ENCODE results near the gene CLDN15. TPM values are rescaled to one million over a fixed set of nuclear protein-coding genes. Genes with fewer than 3 reads are reported as not detected.
"Not testable (repeated sequence)": the region's sequence is repeated elsewhere in the genome, so short reads cannot be mapped to it uniquely, and the experiment has no call there.

Gene CLDN15
- total RNA-seq, result 10 to 100 TPM; 26.6 to 30.1 TPM

DNA sequence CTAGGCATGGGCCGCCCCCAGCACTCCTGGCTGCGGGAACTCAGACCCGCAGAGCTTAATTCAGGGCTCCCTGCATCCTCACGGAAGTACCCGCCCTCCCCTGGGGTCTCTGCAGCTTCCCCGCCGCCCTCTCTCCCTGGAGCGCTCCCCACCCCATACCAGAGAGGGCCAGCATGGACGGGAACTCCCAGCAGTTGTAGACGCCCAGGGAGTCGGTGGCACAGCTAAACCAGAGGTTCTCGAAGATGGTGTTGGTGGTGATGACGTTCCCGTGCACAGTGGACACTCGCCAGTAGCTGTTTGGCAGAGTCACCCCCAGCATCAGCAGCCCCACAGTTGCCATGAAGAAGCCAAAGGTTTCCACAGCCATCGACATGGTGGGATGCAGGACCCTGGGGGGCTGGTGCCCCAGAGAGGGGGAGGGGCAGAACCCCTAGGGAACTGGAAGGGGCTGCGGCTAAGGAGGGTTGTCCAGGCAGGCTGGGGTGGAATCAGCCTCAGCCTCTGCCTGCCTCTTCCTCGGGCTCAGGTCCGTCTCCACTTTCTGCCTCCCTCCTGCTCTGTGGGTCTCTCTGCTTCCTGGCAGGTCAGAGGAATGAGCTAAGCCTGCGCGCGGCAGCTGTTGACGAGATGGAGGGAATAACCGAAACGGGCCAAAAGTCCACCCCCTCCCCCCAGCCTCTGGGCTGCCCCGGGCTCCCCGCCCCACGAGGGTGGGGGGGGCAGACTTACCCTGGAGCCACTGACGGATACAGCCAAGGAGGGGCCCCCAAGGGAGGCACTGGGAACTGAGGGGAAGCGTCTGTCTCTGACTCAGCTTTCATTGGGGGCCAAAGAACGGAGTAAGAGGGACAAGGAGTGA lies at the start of gene CLDN15:
TSS of gene CLDN15 (minus strand) at position 597 of the 862 bp plus-strand sequence. CDS start at position 376, 221 bp downstream.
- Mint-ChIP-seq H3K27ac (peak within 1 kb of the TSS; percentile 73), H3K4me1 (peaks cover 1% of the 10 kb centered on the region), H3K27me3 (no peaks in the 10 kb centered on the region), H3K36me3 (peaks cover 1% of the 10 kb centered on the region), H3K9me3 (no peaks in the 10 kb centered on the region), H3K4me3 (no peak within 1 kb of the TSS)
- POLR2A ChIA-PET, result no interaction called here
- DNase-seq (no peak), ATAC-seq (ENCODE audit: low read depth) (no peak)

DNA sequence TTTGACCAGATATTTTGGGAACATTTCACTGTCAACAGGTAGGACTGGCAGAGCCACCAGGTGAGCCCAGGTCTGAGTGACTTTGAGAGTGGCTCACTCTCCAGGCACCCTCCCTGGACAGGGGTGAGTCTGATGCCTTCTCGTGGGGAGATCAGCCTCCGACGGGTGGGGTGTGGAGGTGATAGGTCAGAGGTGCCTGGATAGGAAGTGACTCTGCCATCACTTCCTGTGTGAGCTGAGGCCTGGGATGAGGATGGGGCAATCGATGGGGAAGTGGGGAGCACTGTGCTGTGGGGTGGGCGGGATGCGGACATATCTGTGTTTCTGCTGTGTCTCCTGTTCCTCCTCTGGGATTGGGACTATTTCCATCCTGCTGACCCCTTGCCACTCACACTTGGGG lies 49.4 kb upstream of the CLDN15 start:
- H3K4me1 Mint-ChIP-seq, result peaks cover 21% of the 10 kb centered on the region
- DNase-seq (no peak), ATAC-seq (ENCODE audit: low read depth) (no peak)
- H3K4me3 Mint-ChIP-seq, result no peak overlapping the region
- no peaks in the 10 kb centered on the region for H3K9me3 Mint-ChIP-seq
- POLR2A ChIA-PET, result no interaction called here
- peaks cover 26% of the 10 kb centered on the region for H3K27me3 Mint-ChIP-seq
- H3K36me3 Mint-ChIP-seq, result no peaks in the 10 kb centered on the region
- no peak overlapping the region for H3K27ac Mint-ChIP-seq

GRCh38 chr7:101285880-101286279 lies 48.3 kb upstream of the CLDN15 start:
- H3K27ac Mint-ChIP-seq; H3K36me3 Mint-ChIP-seq; DNase-seq; H3K9me3 Mint-ChIP-seq; ATAC-seq (ENCODE audit: low read depth); H3K4me3 Mint-ChIP-seq: not testable (repeated sequence)
- Mint-ChIP-seq H3K27me3 (peaks cover 20% of the 10 kb centered on the region), H3K4me1 (peaks cover 21% of the 10 kb centered on the region)
- POLR2A ChIA-PET, result interaction anchor here (0.5 kb wide), 1 partner anchor 35 kb away, joined by 4 read pairs; no protein-coding TSS in a partner anchor

DNA sequence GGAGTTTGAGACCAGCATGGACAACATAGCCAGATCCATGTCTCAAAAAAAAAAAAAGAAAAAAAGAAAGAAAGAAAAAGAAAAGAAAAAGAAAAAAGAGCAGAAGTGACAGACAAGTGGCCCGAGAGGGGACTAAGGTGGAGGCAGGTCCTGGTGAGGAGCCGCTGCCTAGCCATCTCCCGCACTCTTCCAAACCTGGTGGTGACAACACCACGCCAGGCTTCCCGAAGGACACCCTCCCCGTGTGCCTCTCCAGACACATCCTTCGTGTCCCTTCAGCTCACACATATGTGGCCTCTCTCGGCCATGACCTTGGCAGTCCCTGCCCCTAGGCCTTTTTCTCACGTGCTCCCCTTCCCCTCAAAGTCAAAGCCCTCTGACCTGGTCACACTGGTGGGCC lies 47.6 kb upstream of the CLDN15 start:
- Mint-ChIP-seq H3K36me3 (no peaks in the 10 kb centered on the region), H3K4me1 (peaks cover 16% of the 10 kb centered on the region), H3K27ac (no peak overlapping the region), H3K9me3 (no peaks in the 10 kb centered on the region), H3K4me3 (no peak overlapping the region), H3K27me3 (peaks cover 16% of the 10 kb centered on the region)
- DNase-seq (no peak), ATAC-seq (ENCODE audit: low read depth) (no peak)
- POLR2A ChIA-PET, result no interaction called here

GRCh38 chr7:101280912-101281311 lies 43.3 kb upstream of the CLDN15 start:
- peaks cover 10% of the 10 kb centered on the region for H3K27me3 Mint-ChIP-seq
- H3K4me3 Mint-ChIP-seq; H3K27ac Mint-ChIP-seq; ATAC-seq (ENCODE audit: low read depth); H3K4me1 Mint-ChIP-seq; H3K9me3 Mint-ChIP-seq; H3K36me3 Mint-ChIP-seq; POLR2A ChIA-PET; DNase-seq: not testable (repeated sequence)

DNA sequence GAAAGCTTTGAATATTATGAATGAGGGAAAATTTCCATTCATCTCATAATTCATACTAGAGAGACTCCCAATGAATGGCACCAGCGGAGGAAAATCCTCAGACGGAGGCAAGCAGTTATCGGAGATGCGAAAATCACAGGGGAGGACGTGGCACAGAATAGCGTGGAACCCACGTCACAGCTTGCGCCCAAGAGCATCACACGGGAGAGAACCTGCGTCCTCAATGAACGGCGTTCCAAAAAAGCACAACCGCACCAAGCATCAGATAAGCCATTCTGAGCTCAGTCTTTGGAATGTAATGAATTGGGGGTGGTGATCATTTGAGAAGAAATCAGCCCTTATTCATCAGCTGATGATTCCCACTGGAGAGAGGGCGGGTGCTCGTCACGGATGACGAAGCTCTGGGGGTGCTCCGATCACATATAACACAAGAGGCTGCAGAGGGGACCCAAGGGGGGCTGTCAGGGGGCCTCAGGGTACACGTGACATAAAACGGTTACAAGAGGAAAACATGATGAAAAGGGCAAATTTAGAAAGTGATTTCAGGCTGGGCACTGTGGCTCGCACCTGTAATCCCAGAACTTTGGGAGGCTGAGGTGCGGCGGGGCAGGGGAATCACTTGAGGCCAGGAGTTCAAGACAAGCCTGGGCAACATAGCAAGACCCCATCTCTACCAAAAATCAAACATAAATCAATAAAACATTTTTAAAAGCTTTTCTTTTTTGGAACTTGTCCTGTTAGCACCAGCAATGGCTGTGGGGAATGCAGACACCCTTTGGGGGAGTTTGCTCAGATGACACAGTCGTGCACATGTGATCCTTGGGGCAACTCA lies 41.1 kb upstream of the CLDN15 start:
- POLR2A ChIA-PET, result no interaction called here
- Mint-ChIP-seq H3K4me1 (peaks cover 4% of the 10 kb centered on the region), H3K27ac (no peak overlapping the region), H3K4me3 (no peak overlapping the region), H3K9me3 (no peaks in the 10 kb centered on the region), H3K27me3 (peaks cover 9% of the 10 kb centered on the region), H3K36me3 (no peaks in the 10 kb centered on the region)
- DNase-seq (no peak), ATAC-seq (ENCODE audit: low read depth) (no peak)

DNA sequence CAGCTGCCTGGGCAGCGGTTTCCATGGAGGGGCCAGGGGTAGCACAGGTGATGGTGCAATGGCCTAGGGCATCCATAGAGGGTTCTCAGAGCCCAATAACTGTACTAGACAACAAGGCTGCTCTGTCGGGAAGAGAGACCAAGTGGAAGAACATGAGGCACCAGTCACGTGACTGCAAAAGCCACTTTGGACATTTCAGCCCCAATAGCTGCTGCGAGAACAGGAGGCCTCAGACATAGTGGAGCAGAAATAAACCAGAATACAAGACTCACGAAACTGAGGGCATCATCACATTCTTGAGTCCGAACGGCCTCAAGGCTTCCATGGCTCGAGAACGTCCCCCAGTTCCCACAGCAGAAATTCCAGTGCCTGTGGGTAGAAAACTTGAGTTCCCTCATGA lies 39.6 kb upstream of the CLDN15 start:
- Mint-ChIP-seq H3K36me3 (no peaks in the 10 kb centered on the region), H3K4me1 (no peaks in the 10 kb centered on the region), H3K27ac (no peak overlapping the region), H3K27me3 (peaks cover 2% of the 10 kb centered on the region), H3K4me3 (no peak overlapping the region), H3K9me3 (no peaks in the 10 kb centered on the region)
- no peak for ATAC-seq (ENCODE audit: low read depth)
- DNase-seq, result no peak
- POLR2A ChIA-PET, result no interaction called here

- ATAC-seq (ENCODE audit: low read depth) (no peak), DNase-seq (no peak)
- H3K36me3 Mint-ChIP-seq, result no peaks in the 10 kb centered on the region
Observed at GRCh38 chr7:101273206-101273605, 35.6 kb upstream of the CLDN15 start.

GRCh38 chr7:101271021-101271420 lies 33.4 kb upstream of the CLDN15 start:
- no peaks in the 10 kb centered on the region for H3K9me3 Mint-ChIP-seq
- H3K27ac Mint-ChIP-seq, result no peak overlapping the region
- POLR2A ChIA-PET, result no interaction called here
- DNase-seq, result no peak
- no peaks in the 10 kb centered on the region for H3K36me3 Mint-ChIP-seq
- ATAC-seq (ENCODE audit: low read depth), result no peak
- H3K4me1 Mint-ChIP-seq, result no peaks in the 10 kb centered on the region
- H3K27me3 Mint-ChIP-seq, result no peaks in the 10 kb centered on the region
- no peak overlapping the region for H3K4me3 Mint-ChIP-seq

More at GRCh38 chr7:101273206-101273605, 35.6 kb upstream of the CLDN15 start:
- Mint-ChIP-seq H3K4me1 (no peaks in the 10 kb centered on the region), H3K4me3 (no peak overlapping the region), H3K27me3 (peaks cover 2% of the 10 kb centered on the region), H3K27ac (no peak overlapping the region), H3K9me3 (no peaks in the 10 kb centered on the region)
- POLR2A ChIA-PET, result no interaction called here

GRCh38 chr7:101269664-101270063 lies 32.1 kb upstream of the CLDN15 start:
- Mint-ChIP-seq H3K27ac (no peak overlapping the region), H3K9me3 (no peaks in the 10 kb centered on the region), H3K4me1 (no peaks in the 10 kb centered on the region), H3K36me3 (no peaks in the 10 kb centered on the region), H3K4me3 (no peak overlapping the region), H3K27me3 (no peaks in the 10 kb centered on the region)
- ATAC-seq (ENCODE audit: low read depth), result no peak
- POLR2A ChIA-PET, result no interaction called here
- no peak for DNase-seq

GRCh38 chr7:101265622-101266516 lies 28.3 kb upstream of the CLDN15 start:
- H3K4me1 Mint-ChIP-seq, result no peaks in the 10 kb centered on the region
- H3K9me3 Mint-ChIP-seq, result no peaks in the 10 kb centered on the region

GRCh38 chr7:101264102-101264706 lies 26.6 kb upstream of the CLDN15 start:
- ATAC-seq (ENCODE audit: low read depth); H3K4me3 Mint-ChIP-seq; H3K27ac Mint-ChIP-seq; H3K4me1 Mint-ChIP-seq; POLR2A ChIA-PET; H3K27me3 Mint-ChIP-seq; H3K9me3 Mint-ChIP-seq; DNase-seq; H3K36me3 Mint-ChIP-seq: not testable (repeated sequence)

More at GRCh38 chr7:101265622-101266516, 28.3 kb upstream of the CLDN15 start:
- Mint-ChIP-seq H3K4me3 (no peak overlapping the region), H3K27me3 (peaks cover 2% of the 10 kb centered on the region), H3K27ac (no peak overlapping the region), H3K36me3 (no peaks in the 10 kb centered on the region)
- POLR2A ChIA-PET, result no interaction called here
- ATAC-seq (ENCODE audit: low read depth) (no peak), DNase-seq (no peak)
